ENCODE data around the gene MAD1L1. TPM values are rescaled to one million over a fixed set of nuclear protein-coding genes. Genes with fewer than 3 reads are reported as not detected.

MAD1L1 gene
- total RNA-seq, 2 experiments from 2014 or later: 157 to 160 TPM

- Mint-ChIP-seq H3K36me3 (ENCODE audit: low read depth) (peaks cover 52% of the 10 kb centered on the region), H3K27me3 (no peaks in the 10 kb centered on the region), H3K27ac (no peak overlapping the region), H3K4me1 (ENCODE audit: low read depth) (peaks cover 23% of the 10 kb centered on the region), H3K9me3 (no peaks in the 10 kb centered on the region), H3K4me3 (no peak overlapping the region)
- H3K4me1 ChIP-seq (ENCODE audit: insufficient read depth, low read length): peaks cover 25% of the 10 kb centered on the region
- H3K27me3 ChIP-seq (ENCODE audit: control insufficient read depth in 1 of 2, insufficient read depth in 2 of 2, low read length in 2 of 2): no peaks in the 10 kb centered on the region
- intact Hi-C loops (cut with DNase I, micrococcal nuclease): no loop called here
- no peak overlapping the region for H3K4me3 ChIP-seq (ENCODE audit: low read length)
- no peak for DNase-seq
- ChIA-PET POLR2A (no interaction called here), CTCF (no interaction called here)
- no peak for ATAC-seq (ENCODE audit: poor library complexity)
- peaks cover 36% of the 10 kb centered on the region for H3K36me3 ChIP-seq (ENCODE audit: insufficient read depth, low read length)
- H3K9me3 ChIP-seq (ENCODE audit: control insufficient read depth in 1 of 2, insufficient read depth in 1 of 2, low read length in 2 of 2): no peaks in the 10 kb centered on the region
- no peak overlapping the region for H3K27ac ChIP-seq (ENCODE audit: low read depth in 1 of 2, low read length in 2 of 2)
- no peak for TF ChIP-seq CTCF (IDR thresholded peaks at IDR 0.05)
These were observed 5.0 kb downstream of the MAD1L1 start for GRCh38 chr7:2227699-2228098.

GRCh38 chr7:2225830-2226229 lies 6.9 kb downstream of the MAD1L1 start:
- H3K27ac Mint-ChIP-seq: no peak overlapping the region
- intact Hi-C loops (cut with DNase I, micrococcal nuclease): no loop called here
- no peaks in the 10 kb centered on the region for H3K9me3 Mint-ChIP-seq
- Histone ChIP-seq H3K9me3 (ENCODE audit: control insufficient read depth in 1 of 2, insufficient read depth in 1 of 2, low read length in 2 of 2) (no peaks in the 10 kb centered on the region), H3K27ac (ENCODE audit: low read depth in 1 of 2, low read length in 2 of 2) (no peak overlapping the region), H3K4me3 (ENCODE audit: low read length) (no peak overlapping the region), H3K36me3 (ENCODE audit: insufficient read depth, low read length) (peaks cover 47% of the 10 kb centered on the region), H3K27me3 (ENCODE audit: control insufficient read depth in 1 of 2, insufficient read depth in 2 of 2, low read length in 2 of 2) (no peaks in the 10 kb centered on the region), H3K4me1 (ENCODE audit: insufficient read depth, low read length) (peaks cover 10% of the 10 kb centered on the region)
- ChIA-PET CTCF (no interaction called here), POLR2A (no interaction called here)
- DNase-seq: no peak
- peaks cover 15% of the 10 kb centered on the region for H3K4me1 Mint-ChIP-seq (ENCODE audit: low read depth)
- no peak overlapping the region for H3K4me3 Mint-ChIP-seq
- H3K27me3 Mint-ChIP-seq: no peaks in the 10 kb centered on the region
- no peak for TF ChIP-seq CTCF (IDR thresholded peaks at IDR 0.05)
- peaks cover 56% of the 10 kb centered on the region for H3K36me3 Mint-ChIP-seq (ENCODE audit: low read depth)
- no peak for ATAC-seq (ENCODE audit: poor library complexity)

- TF ChIP-seq CTCF (IDR thresholded peaks at IDR 0.05): no peak
- intact Hi-C loops (cut with DNase I, micrococcal nuclease): no loop called here
- POLR2A ChIA-PET: no interaction called here
- Histone ChIP-seq H3K36me3 (ENCODE audit: insufficient read depth, low read length) (peaks cover 52% of the 10 kb centered on the region), H3K4me3 (ENCODE audit: low read length) (no peak overlapping the region), H3K4me1 (ENCODE audit: insufficient read depth, low read length) (peaks cover 5% of the 10 kb centered on the region), H3K27ac (ENCODE audit: low read depth in 1 of 2, low read length in 2 of 2) (no peak overlapping the region), H3K27me3 (ENCODE audit: control insufficient read depth in 1 of 2, insufficient read depth in 2 of 2, low read length in 2 of 2) (no peaks in the 10 kb centered on the region), H3K9me3 (ENCODE audit: control insufficient read depth in 1 of 2, insufficient read depth in 1 of 2, low read length in 2 of 2) (no peaks in the 10 kb centered on the region)
- no peak for ATAC-seq (ENCODE audit: poor library complexity)
- H3K9me3 Mint-ChIP-seq: no peaks in the 10 kb centered on the region
- H3K4me3 Mint-ChIP-seq: no peak overlapping the region
- DNase-seq: no peak
- CTCF ChIA-PET: no interaction called here
- H3K27ac Mint-ChIP-seq: no peak overlapping the region
- H3K4me1 Mint-ChIP-seq (ENCODE audit: low read depth): peaks cover 10% of the 10 kb centered on the region
- H3K27me3 Mint-ChIP-seq: no peaks in the 10 kb centered on the region
- H3K36me3 Mint-ChIP-seq (ENCODE audit: low read depth): peaks cover 56% of the 10 kb centered on the region
These were observed 7.4 kb downstream of the MAD1L1 start for GRCh38 chr7:2225336-2225735.
